ENCODE results near the gene GLO1.
A peak's percentile ranks its signal among the peaks of the same experiment; 100 is the strongest.
"Not testable (repeated sequence)": the region's sequence is repeated elsewhere in the genome, so short reads cannot be mapped to it uniquely, and the experiment has no call there.

GLO1 gene

DNA sequence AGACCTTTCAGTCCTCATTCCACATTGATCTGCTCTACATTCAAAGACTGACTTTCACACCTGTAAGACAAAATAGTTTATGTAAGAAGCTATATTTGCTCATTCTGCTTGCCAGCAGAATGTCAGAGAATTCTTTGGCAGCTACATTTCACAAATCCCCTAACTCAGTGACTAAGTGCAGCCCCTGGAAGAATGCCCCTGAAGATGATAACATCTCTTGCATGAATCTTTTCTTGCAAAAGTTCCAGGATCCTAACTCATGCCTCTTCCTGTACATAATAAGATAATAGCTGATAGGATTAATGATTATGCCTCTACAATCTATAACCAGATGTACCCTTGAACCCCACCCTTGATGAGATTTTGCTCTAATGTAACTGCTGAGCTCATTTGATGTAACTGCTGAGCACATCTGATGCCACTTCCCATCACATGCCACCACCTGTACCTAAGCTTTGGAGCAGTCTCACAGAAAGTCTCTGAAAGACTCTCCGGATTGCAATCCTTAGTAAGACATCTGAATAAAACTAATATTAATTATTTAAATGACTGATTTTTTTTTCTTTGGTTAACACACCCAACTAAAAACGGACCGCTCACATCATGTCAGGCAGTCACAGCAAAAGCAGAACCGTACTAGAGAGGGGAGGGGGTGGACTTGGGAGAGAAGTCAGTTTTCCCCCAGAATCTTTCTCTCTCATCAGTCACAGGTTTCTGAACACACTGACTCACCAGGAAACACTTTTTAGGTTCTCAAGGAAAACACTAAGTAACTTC, 11.5 kb upstream of the GLO1 start:
- in situ Hi-C loops (cut with MboI; ENCODE audit: low pct_unique_long_range_greater_than_20kb, low sequenced_read_pairs), result no loop called here
- no peak for DNase-seq

DNA sequence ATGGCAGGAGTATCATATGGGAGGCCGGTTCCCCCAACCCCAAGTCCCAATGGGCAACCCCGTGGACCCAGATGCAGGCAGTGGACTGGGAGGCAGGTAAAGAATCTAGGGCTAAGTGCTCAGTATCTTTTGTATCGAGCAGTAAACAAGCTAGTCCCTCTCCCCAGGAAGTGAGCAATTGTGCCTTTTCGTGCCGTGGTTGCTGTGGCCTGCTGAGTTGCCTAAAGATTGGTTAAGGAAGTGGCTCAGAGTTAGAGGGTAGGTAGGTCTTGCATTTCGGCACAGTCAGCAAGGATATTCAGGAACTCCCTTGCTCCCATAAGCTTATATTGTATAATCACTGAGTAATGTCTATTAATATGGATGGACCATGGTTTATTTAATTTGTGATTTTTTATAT, 10.9 kb upstream of the GLO1 start:
- peak; percentile 71 for DNase-seq
- in situ Hi-C loops (cut with MboI; ENCODE audit: low pct_unique_long_range_greater_than_20kb, low sequenced_read_pairs), result no loop called here

DNA sequence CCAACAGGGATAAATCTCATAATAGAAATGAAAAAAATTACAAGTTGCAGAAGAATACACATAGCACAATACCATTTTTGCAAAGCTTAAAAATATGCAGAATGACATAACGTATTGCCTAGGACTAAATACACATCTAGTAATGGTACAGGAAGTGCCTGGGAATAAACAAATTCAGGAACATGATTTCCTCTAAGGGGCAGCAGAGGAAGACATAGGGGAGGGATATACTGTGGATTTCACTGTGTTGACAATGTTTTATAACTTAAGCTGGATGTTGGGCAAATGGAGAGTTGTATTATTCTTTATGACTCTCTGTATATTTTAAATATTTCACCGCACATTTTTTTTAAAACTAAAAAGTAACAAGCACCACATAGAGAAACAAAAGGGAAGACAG, 5.6 kb upstream of the GLO1 start:
- in situ Hi-C loops (cut with MboI; ENCODE audit: low pct_unique_long_range_greater_than_20kb, low sequenced_read_pairs), result no loop called here

DNA sequence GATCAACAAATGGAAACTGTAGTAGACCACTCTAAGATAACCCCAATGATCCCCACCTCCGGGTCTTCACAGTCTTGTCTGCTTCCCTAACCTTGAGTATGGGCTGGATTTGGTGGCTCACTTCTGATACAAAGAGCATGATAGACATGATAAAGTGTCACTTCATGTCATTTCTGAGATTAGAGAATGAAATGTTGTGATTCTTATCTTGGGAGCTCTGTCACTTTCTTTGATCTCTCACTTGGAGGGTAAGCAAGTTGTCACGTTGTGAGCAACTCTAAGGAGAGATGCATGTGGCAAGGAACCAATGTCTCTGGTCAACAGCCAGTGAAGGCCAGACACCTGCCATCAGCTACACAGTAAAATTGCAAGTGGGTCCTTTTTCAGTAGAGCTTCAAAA, 3.0 kb upstream of the GLO1 start:
- DNase-seq, result no peak
- in situ Hi-C loops (cut with MboI; ENCODE audit: low pct_unique_long_range_greater_than_20kb, low sequenced_read_pairs), result no loop called here

More for the DNA sequence above, 5.6 kb upstream of the GLO1 start:
- no peak for DNase-seq

DNA sequence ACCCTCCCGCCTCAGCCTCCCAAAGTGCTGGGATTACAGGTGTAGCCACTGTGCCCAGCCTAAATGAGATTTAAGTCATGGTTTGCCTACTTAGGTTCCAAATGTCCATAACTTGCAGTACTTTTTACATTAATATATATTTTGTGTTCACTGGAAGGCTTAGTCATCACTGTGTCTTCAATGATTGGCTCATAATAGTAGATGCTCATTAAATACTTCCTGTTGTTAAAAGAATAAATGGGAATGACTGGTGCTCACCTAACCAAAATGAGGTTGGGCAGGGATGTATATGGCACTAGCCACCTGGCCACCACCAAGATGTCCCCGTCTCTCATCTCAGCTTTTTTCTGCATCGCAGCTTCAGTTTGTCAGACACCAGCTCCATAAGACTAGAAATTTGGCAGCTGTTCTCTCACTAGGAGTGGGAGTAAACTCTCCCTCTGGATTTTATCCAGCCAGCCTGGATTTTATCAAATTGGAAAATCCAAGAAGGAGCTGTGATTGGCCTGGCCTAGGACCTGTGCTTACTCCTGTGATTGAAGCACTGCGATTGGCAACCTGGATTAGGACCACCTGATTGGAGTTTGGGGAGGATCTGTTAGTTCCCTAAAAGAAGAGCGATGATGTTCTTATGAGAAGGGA, 1.1 kb upstream of the GLO1 start:
- no peak for DNase-seq
- in situ Hi-C loops (cut with MboI; ENCODE audit: low pct_unique_long_range_greater_than_20kb, low sequenced_read_pairs), result no loop called here

DNA sequence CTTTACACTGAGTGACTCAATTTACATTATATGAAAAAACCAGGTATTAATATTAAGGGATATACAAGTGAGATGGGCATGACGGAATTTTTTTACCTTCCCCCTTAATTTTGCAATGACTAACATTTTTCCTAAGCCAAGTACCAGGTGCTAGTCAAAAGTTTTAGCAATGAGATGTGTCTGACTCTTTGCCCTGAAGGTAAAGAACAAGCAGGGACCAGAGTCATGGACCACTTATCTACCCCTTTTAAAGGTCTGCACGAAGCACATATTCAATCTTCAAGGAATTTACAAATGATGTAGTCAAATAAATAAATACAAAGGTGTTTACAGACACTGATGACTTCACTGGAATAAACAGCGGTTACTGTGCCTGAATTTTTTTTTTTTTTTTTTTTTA, 1.4 kb downstream of the GLO1 start:
- no peak for DNase-seq
- in situ Hi-C loops (cut with MboI; ENCODE audit: low pct_unique_long_range_greater_than_20kb, low sequenced_read_pairs), result no loop called here

DNA sequence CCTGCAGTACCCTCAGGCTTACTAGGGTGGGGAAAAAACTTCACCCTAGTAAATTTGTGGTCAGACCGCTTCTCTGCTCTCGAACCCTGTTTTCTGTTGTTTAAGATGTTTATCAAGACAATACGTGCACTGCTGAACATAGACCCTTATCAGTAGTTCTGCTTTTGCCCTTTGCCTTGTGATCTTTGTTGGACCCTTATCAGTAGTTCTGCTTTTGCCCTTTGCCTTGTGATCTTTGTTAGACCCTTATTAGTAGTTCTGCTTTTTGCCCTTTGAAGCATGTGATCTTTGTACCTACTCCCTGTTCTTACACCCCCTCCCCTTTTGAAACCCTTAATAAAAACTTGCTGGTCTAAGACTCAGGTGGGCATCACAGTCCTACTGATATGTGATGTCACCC, 3.2 kb downstream of the GLO1 start:
- DNase-seq; in situ Hi-C loops (cut with MboI; ENCODE audit: low pct_unique_long_range_greater_than_20kb, low sequenced_read_pairs): not testable (repeated sequence)

DNA sequence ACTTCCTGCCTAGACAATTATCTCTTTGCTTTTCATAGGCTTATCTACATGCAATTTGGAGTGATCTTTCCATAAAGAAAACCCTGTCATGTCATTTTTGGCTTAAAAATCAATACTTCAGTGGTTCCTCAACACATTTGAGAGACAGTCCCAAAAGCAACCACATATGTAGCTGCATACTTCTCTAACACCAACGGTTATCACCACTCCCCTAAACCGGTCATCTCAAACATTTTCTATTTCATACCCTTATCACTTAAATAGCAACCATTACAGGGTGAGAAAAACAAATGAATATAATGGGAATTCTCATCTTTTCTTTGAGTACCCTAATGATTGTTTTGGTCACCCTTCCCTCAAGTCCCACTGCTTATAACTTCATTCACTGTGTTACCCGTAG, 5.1 kb downstream of the GLO1 start:
- DNase-seq, result no peak
- in situ Hi-C loops (cut with MboI; ENCODE audit: low pct_unique_long_range_greater_than_20kb, low sequenced_read_pairs), result no loop called here

DNA sequence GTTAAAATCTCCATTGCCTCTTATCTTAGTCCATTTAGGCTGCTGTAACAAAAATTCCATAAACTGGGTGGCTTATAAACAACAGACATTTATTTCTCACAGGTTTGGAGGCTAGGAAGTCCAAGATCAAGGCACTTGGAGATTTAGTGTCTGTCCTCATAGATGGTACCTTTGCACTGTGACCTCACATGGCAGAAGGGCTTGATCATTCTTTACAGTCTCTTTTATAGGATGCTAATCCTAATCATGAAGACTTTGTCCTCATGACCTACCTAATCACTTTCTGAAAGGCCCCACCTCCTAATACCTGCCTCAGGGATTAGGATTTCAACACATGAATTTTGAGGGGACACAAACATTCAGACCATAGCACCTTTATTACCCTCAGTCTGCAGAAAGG, 6.6 kb downstream of the GLO1 start:
- in situ Hi-C loops (cut with MboI; ENCODE audit: low pct_unique_long_range_greater_than_20kb, low sequenced_read_pairs), result no loop called here
- DNase-seq, result no peak

DNA sequence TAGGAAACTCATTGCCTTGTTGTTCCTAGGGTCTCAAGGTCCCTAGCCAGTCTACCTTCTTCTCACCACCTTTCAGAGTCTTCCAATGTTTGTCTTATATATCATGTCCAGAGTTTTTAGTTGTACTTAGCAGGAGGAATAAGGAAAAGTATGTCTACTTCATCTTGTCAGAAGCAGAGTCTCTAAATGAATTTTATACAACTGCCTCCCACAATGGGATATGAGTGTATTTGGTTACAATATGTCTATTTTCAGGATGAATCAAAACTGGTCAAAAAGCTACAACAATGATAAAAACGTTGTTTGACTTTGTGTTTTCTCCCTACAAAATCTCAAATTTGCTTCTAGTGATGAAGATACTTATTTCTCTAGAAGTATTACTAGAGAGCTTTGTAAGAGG, 7.0 kb downstream of the GLO1 start:
- in situ Hi-C loops (cut with MboI; ENCODE audit: low pct_unique_long_range_greater_than_20kb, low sequenced_read_pairs), result no loop called here
- no peak for DNase-seq

DNA sequence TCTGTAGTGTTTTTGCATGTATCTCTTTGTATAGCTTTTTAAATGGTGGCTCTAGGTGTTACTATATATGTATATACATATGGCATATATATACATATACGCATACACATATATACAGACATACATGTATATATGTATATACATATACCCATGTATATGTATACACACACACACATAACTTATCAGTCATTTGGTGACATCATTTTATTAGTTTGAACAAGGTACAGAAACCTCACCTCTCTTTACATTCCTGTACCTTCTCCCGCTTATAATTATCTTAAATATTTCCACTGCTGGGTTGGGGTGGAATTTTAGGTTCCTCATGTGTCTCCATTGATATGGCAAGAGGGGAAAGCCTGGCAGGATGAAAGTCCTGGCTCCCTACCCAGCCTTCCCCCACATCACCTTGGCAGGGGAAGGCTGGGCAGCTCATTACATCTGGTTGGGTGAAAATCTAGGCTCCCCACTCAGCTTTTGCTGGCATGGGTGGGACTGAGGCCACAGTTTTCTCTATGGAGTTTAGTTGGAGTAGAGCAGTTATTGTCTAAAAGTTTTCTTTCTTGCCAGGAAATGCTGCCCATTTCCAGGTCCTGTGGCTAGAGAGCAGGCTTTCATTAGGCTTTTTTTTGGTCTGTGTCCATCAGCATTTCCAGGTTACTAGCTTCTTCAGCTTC, 7.6 kb downstream of the GLO1 start:
- in situ Hi-C loops (cut with MboI; ENCODE audit: low pct_unique_long_range_greater_than_20kb, low sequenced_read_pairs), result no loop called here
- DNase-seq, result no peak

DNA sequence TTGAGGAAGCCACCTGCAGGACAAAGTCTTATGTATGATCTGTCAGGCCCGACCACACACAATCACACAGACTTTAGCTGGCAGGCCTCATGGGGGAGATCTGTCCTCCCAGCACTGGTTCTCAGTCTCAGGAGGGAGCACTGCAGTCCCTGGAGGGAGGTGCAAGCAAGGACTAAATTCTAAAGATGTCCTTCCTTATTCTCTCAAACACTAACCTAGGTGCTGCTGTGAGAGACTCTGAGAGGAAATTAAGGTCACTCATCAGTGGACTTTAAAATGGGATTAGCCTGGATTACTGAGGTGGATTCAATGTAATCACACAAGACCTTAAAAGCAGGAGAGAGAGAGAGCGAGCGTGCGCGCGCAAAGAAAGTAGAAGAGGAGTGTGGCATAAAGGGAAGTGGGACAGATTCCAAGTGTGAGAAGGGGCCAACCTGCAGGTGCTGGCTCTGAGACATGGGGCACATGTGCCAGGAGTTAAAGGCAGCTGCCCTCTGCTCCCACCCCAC, 14.3 kb downstream of the GLO1 start:
- DNase-seq, result no peak
- in situ Hi-C loops (cut with MboI; ENCODE audit: low pct_unique_long_range_greater_than_20kb, low sequenced_read_pairs), result no loop called here

DNA sequence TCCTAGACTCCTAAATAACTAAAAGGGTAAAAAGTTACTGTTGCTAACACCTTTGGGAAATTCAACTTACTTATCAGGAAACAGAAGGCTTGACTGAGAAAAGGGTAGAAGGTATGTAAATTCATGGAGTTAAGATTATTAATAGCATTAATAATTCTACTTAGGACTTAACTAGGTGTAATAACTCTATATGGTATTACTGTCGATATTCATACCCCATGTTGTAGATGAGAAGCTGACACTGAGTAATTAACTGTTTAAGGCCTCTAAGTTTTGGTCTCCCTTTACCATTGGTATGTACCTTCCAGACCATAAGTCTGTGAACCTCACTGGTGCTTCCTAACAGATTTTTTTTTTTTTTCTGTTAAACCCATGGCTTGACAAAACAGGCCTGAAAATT, 15.4 kb downstream of the GLO1 start:
- no peak for DNase-seq
- in situ Hi-C loops (cut with MboI; ENCODE audit: low pct_unique_long_range_greater_than_20kb, low sequenced_read_pairs), result no loop called here

DNA sequence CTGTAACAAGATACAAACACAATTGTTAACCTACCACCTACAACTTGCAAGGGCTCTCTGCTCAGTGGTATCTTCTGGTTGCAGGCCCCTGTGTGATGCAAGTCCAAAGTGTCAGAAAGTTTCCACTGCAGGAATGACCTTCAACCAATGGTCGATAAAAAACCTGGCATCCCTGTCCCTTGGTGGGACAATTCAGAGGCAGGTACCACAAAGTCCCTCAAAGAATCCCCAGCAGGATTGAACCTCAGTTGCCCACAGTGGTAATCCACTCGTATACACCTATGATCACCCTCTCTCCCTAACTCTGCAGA, 15.9 kb downstream of the GLO1 start:
- in situ Hi-C loops (cut with MboI; ENCODE audit: low pct_unique_long_range_greater_than_20kb, low sequenced_read_pairs), result no loop called here
- DNase-seq, result no peak

DNA sequence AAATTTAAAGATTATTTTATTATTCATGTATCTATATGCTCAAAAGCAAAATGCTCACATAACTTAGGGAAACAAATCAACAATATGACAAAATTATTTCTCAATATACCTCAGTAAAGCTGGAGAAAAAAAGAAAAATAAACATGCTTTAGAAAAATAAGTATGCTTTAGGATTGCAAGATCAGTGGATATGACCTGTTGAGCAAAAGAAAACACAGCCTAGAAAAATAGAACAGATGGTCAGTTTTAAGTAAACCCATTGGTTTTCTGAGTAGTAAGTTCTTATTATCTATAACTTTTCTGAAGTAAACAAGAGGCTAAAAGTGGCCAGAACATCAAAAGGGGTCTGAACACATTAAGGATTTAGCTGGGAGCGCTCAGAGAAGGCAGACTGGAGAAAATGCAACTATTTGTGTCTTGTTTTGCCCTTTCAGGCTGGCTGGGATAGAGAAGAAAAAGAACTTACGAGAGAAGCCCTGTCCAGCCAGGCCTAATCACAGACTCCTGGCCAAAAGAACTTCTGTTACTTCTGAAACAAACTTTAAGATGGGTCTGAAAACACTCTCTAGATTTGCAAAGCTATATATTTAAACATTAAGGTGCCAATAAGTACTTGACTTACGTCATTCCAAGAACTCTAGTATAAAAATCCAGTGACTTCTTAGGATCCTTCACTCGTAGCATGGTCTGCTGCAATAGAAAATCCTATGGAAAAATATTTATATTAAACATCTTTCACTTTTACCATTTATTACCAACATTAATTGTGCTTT, 16.5 kb downstream of the GLO1 start:
- in situ Hi-C loops (cut with MboI; ENCODE audit: low pct_unique_long_range_greater_than_20kb, low sequenced_read_pairs), result no loop called here
- DNase-seq, result no peak

DNA sequence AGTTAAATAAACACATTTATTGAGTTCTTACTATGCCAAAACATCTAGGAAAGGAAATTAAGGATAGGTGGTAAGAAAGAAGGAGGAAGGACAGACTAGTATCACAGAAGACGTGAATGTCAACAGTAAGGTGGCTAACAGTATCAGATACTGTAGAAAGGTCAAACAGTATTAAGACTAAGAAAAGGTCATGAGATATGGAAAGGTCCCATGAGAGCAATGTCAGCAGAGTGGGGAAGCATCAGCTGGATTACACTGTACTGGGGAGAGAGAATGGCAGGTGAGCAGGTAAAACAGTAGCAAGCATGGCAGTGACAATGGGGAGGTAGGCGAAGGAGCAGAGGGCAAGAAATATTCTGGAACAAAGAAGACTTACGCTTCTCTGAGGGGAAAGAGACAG, 18.0 kb downstream of the GLO1 start:
- in situ Hi-C loops (cut with MboI; ENCODE audit: low pct_unique_long_range_greater_than_20kb, low sequenced_read_pairs), result no loop called here
- DNase-seq, result no peak

DNA sequence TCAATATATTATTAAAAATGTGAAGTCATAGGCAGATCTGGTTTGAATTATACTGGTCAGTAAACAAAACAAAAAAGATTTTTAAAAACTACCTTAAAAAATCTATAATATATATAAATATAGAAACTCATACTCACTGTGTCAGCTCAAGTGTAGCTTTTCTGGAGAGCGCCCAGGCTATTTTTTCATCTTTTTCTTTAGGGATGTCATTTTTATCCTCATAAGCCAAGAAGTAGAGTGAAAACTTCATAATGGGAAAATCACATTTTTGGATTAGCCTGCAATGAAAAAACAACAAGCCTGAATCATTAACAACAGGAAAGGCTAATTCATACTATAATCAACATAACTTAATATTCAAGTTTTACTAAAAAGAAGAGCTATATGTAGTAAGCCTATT, 18.7 kb downstream of the GLO1 start:
- in situ Hi-C loops (cut with MboI; ENCODE audit: low pct_unique_long_range_greater_than_20kb, low sequenced_read_pairs), result no loop called here
- DNase-seq, result no peak

DNA sequence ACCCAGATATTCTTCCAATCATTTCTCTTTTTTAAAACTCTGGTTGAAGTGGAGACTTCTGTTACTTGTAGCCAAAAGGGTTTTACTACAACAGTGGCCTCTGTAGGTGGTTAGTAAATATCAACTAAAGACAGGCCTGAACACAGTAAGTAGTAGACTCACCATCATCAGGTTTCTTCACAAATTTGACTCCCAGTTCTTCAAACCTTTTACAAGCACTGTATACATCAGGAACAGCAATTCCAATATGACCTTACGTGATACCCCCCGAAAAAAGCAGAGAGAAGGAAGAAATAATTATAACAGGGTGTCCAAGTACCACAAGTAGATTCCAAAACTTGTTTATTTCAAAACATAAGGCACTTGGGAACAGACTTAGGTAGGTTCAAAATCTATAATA, 21.1 kb downstream of the GLO1 start:
- no peak for DNase-seq
- in situ Hi-C loops (cut with MboI; ENCODE audit: low pct_unique_long_range_greater_than_20kb, low sequenced_read_pairs), result no loop called here

DNA sequence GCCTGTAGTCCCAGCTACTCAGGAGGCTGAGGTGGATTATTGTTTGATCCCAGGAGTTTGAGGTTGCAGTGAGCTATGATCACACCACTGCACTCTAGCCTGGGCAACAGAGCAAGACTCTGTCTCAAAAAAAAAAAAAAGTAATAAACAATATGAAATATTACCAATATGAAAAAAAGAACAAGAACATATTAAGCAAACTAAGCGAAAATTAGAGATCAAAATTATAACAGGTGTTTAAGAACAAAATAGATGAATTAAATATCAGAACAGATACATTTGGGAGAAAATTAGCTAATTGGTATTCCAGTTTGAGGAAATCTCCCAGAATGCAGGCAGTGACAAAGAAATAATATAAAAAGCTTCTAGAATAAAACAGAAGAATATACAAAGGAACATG, 23.3 kb downstream of the GLO1 start:
- no peak for DNase-seq
- in situ Hi-C loops (cut with MboI; ENCODE audit: low pct_unique_long_range_greater_than_20kb, low sequenced_read_pairs), result no loop called here
